Esophagus squamous epithelium (tissue), 5 donors: ENCODE data around the gene CCBE1. TPM values are rescaled to one million over a fixed set of nuclear protein-coding genes. Genes with fewer than 3 reads are reported as not detected.

Source experiments
- DNase-seq: peaks from one replicate; lab custom pipeline; 2025; lab: John Stamatoyannopoulos, UW
- H3K27ac ChIP-seq, 4 donors: fragments of 200-600 bp; sonication (generic); one replicate each; pipeline ENCODE4 v1.5.1; 2016 to 2019; ENCODE audit warnings: mild to moderate bottlenecking in 1 of 4
- H3K27me3 ChIP-seq, 4 donors: fragments of 200-600 bp; sonication (generic); 1 replicate in 3 of 4; 2 replicates in 1 of 4; pipeline versions ENCODE4 v1.5.1 to v1.6.0; 2017 to 2021; ENCODE audit warnings: antibody characterized with exemption in 1 of 4
- H3K36me3 ChIP-seq, 3 donors: fragments of 200-600 bp; sonication (generic); one replicate each; pipeline ENCODE4 v1.5.1; 2016 to 2019
- H3K4me1 ChIP-seq, 3 donors: fragments of 200-600 bp; sonication (generic); one replicate each; pipeline ENCODE4 v1.5.1; 2017 to 2019
- H3K4me3 ChIP-seq, 4 donors: fragments of 200-600 bp; sonication (generic); 1 replicate in 3 of 4; 2 replicates in 1 of 4; pipeline ENCODE4 v1.5.1; 2016 to 2019; ENCODE audit warnings: mild to moderate bottlenecking in 2 of 4, moderate library complexity in 1 of 4
- H3K9me3 ChIP-seq, 3 donors: fragments of 200-600 bp; sonication (generic); one replicate each; pipeline ENCODE4 v1.5.1; 2016 to 2019
- POLR2A ChIP-seq, 4 donors: fragments of 450-650 bp; IDR thresholded peaks; one replicate each; pipeline ENCODE4 v1.6.1; 2017; ENCODE audit warnings: antibody characterized with exemption in 4 of 4, mild to moderate bottlenecking in 4 of 4, moderate library complexity in 3 of 4
- WGBS, 2 donors: methylation state at CpG; one replicate each; pipeline ENCODE4 v1.1.5; 2018; 5-methylcytosine and 5-hydroxymethylcytosine counted together
- intact Hi-C: fragments of 100-400 bp; cut with DNase I; formaldehyde crosslinking; loops from one replicate; pipeline ENCODE4 v1.15.0; 2022
- total RNA-seq, 4 donors: library from RNA; depleted of rRNA; stranded (reverse); fragments of >200 nt; gene quantifications; one replicate each; pipeline ENCODE4 v1.1.0, GENCODE V29; 2016
- TF ChIP-seq, protein P1 (sequence below), 6 experiments: fragments of 450-650 bp in 4 of 6; fragments of 200-600 bp in 2 of 6; sonication (generic) in 2 of 6; IDR thresholded peaks; one replicate each; pipeline ENCODE4 v1.5.1; 2016 to 2019; ENCODE audit warnings: antibody characterized with exemption in 6 of 6, mild to moderate bottlenecking in 4 of 6, moderate library complexity in 4 of 6
- donor health status: DM: yes; HTN: yes; CAD: no.

The CCBE1 gene
- total RNA-seq, 4 donors from 2014 or later, result 0.34 to 4.6 (median 1.3) TPM

DNA sequence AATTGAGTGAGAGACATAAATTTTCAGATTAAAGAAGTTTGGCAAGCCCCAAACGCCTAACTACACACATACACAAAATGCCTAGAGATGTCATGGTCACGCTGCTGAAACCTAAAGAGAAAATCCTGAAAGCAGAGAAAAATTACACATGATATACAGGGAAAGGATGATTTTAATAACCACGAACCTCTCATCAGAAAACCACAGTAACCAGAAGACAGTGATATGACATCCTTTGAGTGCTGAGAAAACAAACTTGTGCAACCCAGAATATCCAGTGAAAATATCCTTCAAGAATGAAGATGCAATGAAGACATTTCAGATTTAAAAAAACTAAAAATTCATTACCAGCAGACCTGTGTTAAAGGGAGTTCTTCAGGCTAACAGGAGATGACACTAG, 215.8 kb downstream of the CCBE1 start:
- 68 to 77% methylated on average over 3 of the region's 3 CpGs for WGBS, 2 donors
- intact Hi-C loops, result no loop called here
- TF ChIP-seq, protein P1, sequence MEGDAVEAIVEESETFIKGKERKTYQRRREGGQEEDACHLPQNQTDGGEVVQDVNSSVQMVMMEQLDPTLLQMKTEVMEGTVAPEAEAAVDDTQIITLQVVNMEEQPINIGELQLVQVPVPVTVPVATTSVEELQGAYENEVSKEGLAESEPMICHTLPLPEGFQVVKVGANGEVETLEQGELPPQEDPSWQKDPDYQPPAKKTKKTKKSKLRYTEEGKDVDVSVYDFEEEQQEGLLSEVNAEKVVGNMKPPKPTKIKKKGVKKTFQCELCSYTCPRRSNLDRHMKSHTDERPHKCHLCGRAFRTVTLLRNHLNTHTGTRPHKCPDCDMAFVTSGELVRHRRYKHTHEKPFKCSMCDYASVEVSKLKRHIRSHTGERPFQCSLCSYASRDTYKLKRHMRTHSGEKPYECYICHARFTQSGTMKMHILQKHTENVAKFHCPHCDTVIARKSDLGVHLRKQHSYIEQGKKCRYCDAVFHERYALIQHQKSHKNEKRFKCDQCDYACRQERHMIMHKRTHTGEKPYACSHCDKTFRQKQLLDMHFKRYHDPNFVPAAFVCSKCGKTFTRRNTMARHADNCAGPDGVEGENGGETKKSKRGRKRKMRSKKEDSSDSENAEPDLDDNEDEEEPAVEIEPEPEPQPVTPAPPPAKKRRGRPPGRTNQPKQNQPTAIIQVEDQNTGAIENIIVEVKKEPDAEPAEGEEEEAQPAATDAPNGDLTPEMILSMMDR (IDR thresholded peaks at IDR 0.05), result no peak

DNA sequence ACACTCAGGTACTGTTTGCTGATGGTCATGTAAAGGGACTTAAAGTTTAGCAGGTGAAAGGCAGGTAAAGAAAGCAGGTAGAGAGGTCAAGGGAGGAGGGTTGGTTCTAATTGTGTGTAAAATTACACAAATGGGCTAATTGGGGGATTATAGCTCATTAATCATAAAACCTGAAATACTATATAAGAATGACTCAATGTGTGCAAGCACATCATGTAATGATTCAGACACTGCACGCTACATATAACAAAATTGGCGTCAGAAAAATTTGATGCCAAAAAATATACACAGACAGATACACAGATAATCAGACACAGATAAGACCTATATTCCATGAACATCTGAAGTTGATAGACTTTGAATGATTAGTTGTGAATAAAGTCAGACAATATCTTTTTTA, 217.4 kb downstream of the CCBE1 start:
- 45 to 53% methylated on average over 2 of the region's 2 CpGs for WGBS, 2 donors
- no peak for TF ChIP-seq POLR2A (IDR thresholded peaks at IDR 0.05)
- intact Hi-C loops, result no loop called here

More for the DNA sequence above, 215.8 kb downstream of the CCBE1 start:
- Histone ChIP-seq H3K4me1 (peaks cover 0 to 10% (median 0%) of the 10 kb centered on the region in 3 donors), H3K36me3 (no peaks in the 10 kb centered on the region), H3K9me3 (no peaks in the 10 kb centered on the region), H3K27me3 (no peaks in the 10 kb centered on the region), H3K27ac (no peak overlapping the region), H3K4me3 (no peak overlapping the region)
- no peak for DNase-seq

DNA sequence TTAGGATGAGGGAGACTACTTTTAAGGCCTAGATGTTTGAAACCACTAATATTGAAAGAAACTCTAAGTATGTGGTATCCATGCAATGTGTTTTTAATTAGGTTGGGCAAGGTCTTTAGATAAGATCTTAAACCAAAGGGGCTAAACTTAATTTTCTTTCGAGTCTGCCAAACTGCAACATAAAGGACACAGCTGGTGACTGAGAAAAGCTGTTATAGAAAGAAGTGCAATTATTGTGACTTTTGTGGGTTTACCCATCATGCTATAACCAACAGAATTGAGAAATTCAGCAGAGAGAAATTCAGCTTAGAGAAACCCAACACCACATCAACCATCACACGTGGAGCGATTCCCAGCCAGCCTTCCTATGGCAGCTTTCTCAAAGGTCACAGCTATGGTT, 218.6 kb downstream of the CCBE1 start:
- WGBS, 2 donors, result 72 to 83% methylated on average over 2 to 3 of the region's 3 CpGs
- DNase-seq, result no peak
- intact Hi-C loops, result no loop called here
- Histone ChIP-seq H3K27me3 (no peaks in the 10 kb centered on the region), H3K36me3 (no peaks in the 10 kb centered on the region), H3K9me3 (no peaks in the 10 kb centered on the region), H3K4me3 (no peak overlapping the region), H3K27ac (no peak overlapping the region), H3K4me1 (no peaks in the 10 kb centered on the region)
- TF ChIP-seq, protein P1 (IDR thresholded peaks at IDR 0.05), result no peak
- no peak for TF ChIP-seq POLR2A (IDR thresholded peaks at IDR 0.05)

More for the DNA sequence above, 217.4 kb downstream of the CCBE1 start:
- no peaks in the 10 kb centered on the region for H3K4me1 ChIP-seq
- DNase-seq, result no peak
- no peak overlapping the region for H3K4me3 ChIP-seq
- no peaks in the 10 kb centered on the region for H3K36me3 ChIP-seq
- no peaks in the 10 kb centered on the region for H3K9me3 ChIP-seq
- H3K27ac ChIP-seq, result no peak overlapping the region
- no peaks in the 10 kb centered on the region for H3K27me3 ChIP-seq

DNA sequence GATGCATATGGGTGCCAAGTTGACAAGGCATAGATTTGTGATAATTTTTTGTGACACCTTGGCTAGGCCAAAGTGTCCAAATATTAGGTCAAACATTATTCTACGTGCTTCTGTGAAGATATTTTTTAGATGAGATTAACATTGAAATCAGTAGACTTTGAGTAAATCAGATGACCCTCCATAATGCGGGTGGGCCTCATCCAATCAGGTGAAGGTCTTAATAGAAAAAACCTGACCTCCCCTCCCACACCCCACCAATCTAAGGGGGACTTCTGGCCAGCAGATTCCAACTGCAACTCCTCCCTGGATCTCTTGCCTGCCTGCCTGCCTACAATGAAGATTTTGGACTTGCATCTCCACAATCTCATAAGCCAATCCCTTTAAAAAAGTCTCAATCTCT, 219.4 kb downstream of the CCBE1 start:
- no peak for DNase-seq
- peaks cover 0 to 2% (median 0%) of the 10 kb centered on the region in 4 donors for H3K27me3 ChIP-seq

DNA sequence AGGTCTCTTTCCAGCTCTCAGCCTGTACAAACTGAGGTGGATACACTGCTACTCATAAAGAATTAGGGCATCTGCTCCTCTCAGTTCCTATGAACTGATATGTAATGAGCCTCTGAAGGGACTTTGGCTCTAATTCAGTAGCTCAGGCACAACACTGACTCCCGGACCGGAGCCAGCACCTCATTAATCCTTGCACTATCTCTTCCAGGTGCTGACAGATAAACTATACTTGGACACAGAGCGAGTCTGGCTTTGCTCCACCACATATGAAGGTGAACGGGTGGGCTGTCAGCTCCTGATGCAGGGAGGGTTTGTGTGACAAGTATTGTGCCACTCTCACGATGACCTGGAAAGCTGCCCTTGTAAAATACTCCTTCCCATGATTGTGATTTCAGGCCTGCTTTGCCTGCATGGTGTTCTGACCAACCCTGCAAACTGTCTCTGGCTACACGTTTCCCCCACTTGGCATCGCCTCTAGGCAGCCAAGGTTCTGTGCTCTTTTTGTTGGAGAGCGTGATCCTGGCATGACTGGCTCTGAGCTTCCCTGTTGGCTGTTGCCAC, 226.6 kb downstream of the CCBE1 start:
- Histone ChIP-seq H3K27ac (no peak overlapping the region), H3K4me3 (no peak overlapping the region), H3K9me3 (no peaks in the 10 kb centered on the region), H3K4me1 (peaks cover 0 to 5% (median 0%) of the 10 kb centered on the region in 3 donors), H3K27me3 (peaks cover 0 to 29% (median 0%) of the 10 kb centered on the region in 4 donors), H3K36me3 (no peaks in the 10 kb centered on the region)
- DNase-seq, result no peak
- 30 to 41% methylated on average over 4 to 8 of the region's 8 CpGs for WGBS, 2 donors
- intact Hi-C loops, result no loop called here
- no peak for TF ChIP-seq POLR2A (IDR thresholded peaks at IDR 0.05)
- TF ChIP-seq, protein P1 (IDR thresholded peaks at IDR 0.05), result no peak

More for the DNA sequence above, 219.4 kb downstream of the CCBE1 start:
- Histone ChIP-seq H3K4me3 (no peak overlapping the region), H3K9me3 (no peaks in the 10 kb centered on the region), H3K36me3 (no peaks in the 10 kb centered on the region), H3K4me1 (no peaks in the 10 kb centered on the region), H3K27ac (no peak overlapping the region)
- intact Hi-C loops, result no loop called here
- WGBS, 2 donors, result 72 to 88% methylated on average over 2 of the region's 2 CpGs
- TF ChIP-seq POLR2A (IDR thresholded peaks at IDR 0.05), result no peak
- TF ChIP-seq, protein P1 (IDR thresholded peaks at IDR 0.05), result no peak
